K562 (cell line): ENCODE results near the gene RNF126. TPM values are rescaled to one million over a fixed set of nuclear protein-coding genes. Genes with fewer than 3 reads are reported as not detected.

ENCODE experiments used
- ATAC-seq: fragments of 200-7000 bp; cut with Tn5 transposase; 3 replicates; pipeline ENCODE4 v1.9.1; 2020; ENCODE audit warnings: moderate library complexity
- BruUV-seq: library from RNA; stranded (reverse); fragments of 400-500 nt; replicated peaks from 2 replicates; lab custom pipeline; 2021; lab: Mats Ljungman, UMichigan
- CTCF ChIA-PET: fragments of 300-600 bp; formaldehyde crosslinking; extraction: SDS; loops from one replicate; lab custom pipeline; 2021; ENCODE audit warnings: low intra/inter-chr PET ratio; lab: Yijun Ruan, JAX
- POLR2A ChIA-PET: fragments of 300-600, 350-650 bp; sonication (Branson Sonifier 250); formaldehyde crosslinking; extraction: SDS; loops from one replicate; lab custom pipeline; 2021; ENCODE audit warnings: antibody characterized with exemption, inconsistent platforms; lab: Yijun Ruan, JAX
- DNase-seq, 4 experiments: peaks; one replicate each; pipeline versions ENCODE4 v3.0.0 to v3.0.0-alpha.2; 2011 to 2018; ENCODE audit warnings: low spot score in 3 of 4, mixed read lengths in 3 of 4; ENCODE audit errors: extremely low read depth in 1 of 4
- FAIRE-seq: peaks from 2 replicates; lab custom pipeline; 2011; peaks lifted over from hg19 to GRCh38; lab: Jason Lieb, UNC
- H2AFZ ChIP-seq: 2 replicates; pipeline ENCODE4 v1.6.0; 2011; ENCODE audit warnings: low read depth, low read length, control low read depth, inconsistent platforms
- H3K27ac ChIP-seq: fragments of 200-600 bp; 3 replicates; pipeline ENCODE4 v1.8.0; 2011; ENCODE audit warnings: low read depth, mild to moderate bottlenecking, control low read depth, inconsistent platforms, low read length, moderate library complexity, mixed read lengths; ENCODE audit errors: extremely low read depth
- H3K27me3 ChIP-seq, 2 experiments: fragments of 300-600 bp in 1 of 2; 2 replicates in 1 of 2; 3 replicates in 1 of 2; pipeline versions ENCODE4 v1.6.0 to v1.8.0; 2011; ENCODE audit warnings: inconsistent platforms in 2 of 2, low read length in 2 of 2, mild to moderate bottlenecking in 1 of 2, mixed read lengths in 1 of 2, moderate library complexity in 1 of 2; ENCODE audit not compliant: control insufficient read depth in 2 of 2, insufficient read depth in 2 of 2
- H3K36me3 ChIP-seq: fragments of 300-600 bp; 3 replicates; pipeline ENCODE4 v1.8.0; 2011; ENCODE audit warnings: mild to moderate bottlenecking, low read length, inconsistent platforms; ENCODE audit not compliant: control insufficient read depth, insufficient read depth
- H3K4me1 ChIP-seq, 2 experiments: fragments of 200-600 bp in 1 of 2; replicated peaks in 1 of 2; 2 replicates in 1 of 2; 3 replicates in 1 of 2; pipeline versions ENCODE4 v1.5.1 to v1.8.0; 2011; ENCODE audit warnings: inconsistent platforms in 2 of 2, low read length in 2 of 2, mild to moderate bottlenecking in 1 of 2, mixed read lengths in 1 of 2, moderate library complexity in 1 of 2; ENCODE audit not compliant: control insufficient read depth in 2 of 2, insufficient read depth in 2 of 2
- H3K4me2 ChIP-seq: 2 replicates; pipeline ENCODE4 v1.6.1; 2011; ENCODE audit warnings: low read length, control low read depth, inconsistent platforms, mixed read lengths; ENCODE audit not compliant: insufficient read depth
- H3K4me3 ChIP-seq: fragments of 200-600 bp; sonication (generic), shearing (Covaris generic); 2 replicates; pipeline ENCODE4 v1.5.1; 2016; ENCODE audit warnings: control low read depth, inconsistent platforms
- H3K79me2 ChIP-seq: fragments of 200-600 bp; 3 replicates; pipeline ENCODE4 v1.8.0; 2011; ENCODE audit warnings: low read length, inconsistent platforms; ENCODE audit not compliant: control insufficient read depth, insufficient read depth
- H3K9ac ChIP-seq, 2 experiments: 2 replicates each; pipeline versions ENCODE4 v1.6.0 to v1.6.1; 2011; ENCODE audit warnings: low read depth in 2 of 2, low read length in 2 of 2, control low read depth in 1 of 2, inconsistent platforms in 1 of 2, mild to moderate bottlenecking in 1 of 2, mixed read lengths in 1 of 2; ENCODE audit not compliant: insufficient read depth in 1 of 2
- H3K9me1 ChIP-seq: one replicate; pipeline ENCODE4 v1.6.0; 2011; ENCODE audit warnings: inconsistent platforms, mild to moderate bottlenecking, low read length, moderate library complexity; ENCODE audit not compliant: control insufficient read depth, insufficient read depth
- H3K9me3 ChIP-seq: replicated peaks from 2 replicates; pipeline ENCODE4 v1.5.1; 2011; ENCODE audit warnings: low read depth, low read length, inconsistent platforms; ENCODE audit not compliant: control insufficient read depth, insufficient read depth
- H4K20me1 ChIP-seq: replicated peaks from 2 replicates; pipeline ENCODE4 v1.6.1; 2011; ENCODE audit warnings: low read length, inconsistent platforms, mixed read lengths; ENCODE audit not compliant: control insufficient read depth, insufficient read depth
- BCOR ChIP-seq: fragments of 450-650 bp; IDR thresholded peaks from 2 replicates; pipeline ENCODE4 v1.6.1; 2016
- POLR2G ChIP-seq: fragments of 200-400 bp; formaldehyde crosslinking; IDR thresholded peaks from 2 replicates; pipeline ENCODE4 v1.6.1; 2017; ENCODE audit warnings: low read depth, mild to moderate bottlenecking, antibody characterized with exemption, low read length, moderate library complexity
- ZBTB7A ChIP-seq: IDR thresholded peaks from 2 replicates; pipeline ENCODE4 v1.6.1; 2011; ENCODE audit warnings: low read depth, mild to moderate bottlenecking, low read length, moderate library complexity, borderline replicate concordance; ENCODE audit not compliant: control insufficient read depth
- ZNF445 ChIP-seq: fragments of 250-450 bp; sonication (Bioruptor Pico); IDR thresholded peaks from 2 replicates; pipeline ENCODE4 v1.4.0; 2020; ENCODE audit warnings: low read depth, mild to moderate bottlenecking, moderate library complexity
- WGBS: fragments of 100-300 bp; shearing (Covaris generic); methylation state at CpG from one replicate; pipeline ENCODE4 v1.1.6; 2016; ENCODE audit warnings: low coverage, mixed read lengths; ENCODE audit not compliant: insufficient coverage; ENCODE audit errors: missing lambda C conversion rate; 5-methylcytosine and 5-hydroxymethylcytosine counted together
- in situ Hi-C: fragments of 300-500 bp; cut with MboI; formaldehyde crosslinking; loops from 4 replicates; pipeline ENCODE4 v1.15.0; 2018; ENCODE audit warnings: inconsistent platforms, mixed read lengths
- intact Hi-C: fragments of 100-400 bp; cut with micrococcal nuclease; formaldehyde crosslinking; loops from 2 replicates; pipeline ENCODE4 v1.14.2; 2022
- polyA plus RNA-seq, 8 experiments: library from polyadenylated mRNA; depleted of rRNA in 4 of 8; stranded (reverse) in 5 of 8; unstranded in 3 of 8; fragments of >200 nt; fragmentation: Nextera tagmentation in 2 of 8; fragmentation: Illumina TruSeq in 1 of 8; extraction: Ambion mirVana in 2 of 8; extraction: Trizol in 1 of 8; gene quantifications; 2 replicates each; pipeline versions ENCODE4 v1.2.1 to v1.2.3, GENCODE V29; 2011 to 2014; ENCODE audit warnings: inconsistent platforms in 1 of 8, missing spikeins in 1 of 8
- total RNA-seq, 7 experiments: library from RNA; depleted of rRNA in 6 of 7; stranded (reverse); fragments of >200 nt in 6 of 7; fragmentation: Illumina TruSeq in 2 of 7; extraction: Trizol in 2 of 7; gene quantifications; 2 replicates each; pipeline versions ENCODE4 v1.2.1 to v1.2.3, GENCODE V29; 2011 to 2021; ENCODE audit warnings: low replicate concordance in 1 of 7
- TF ChIP-seq, protein P1 (sequence below): sonication (generic); formaldehyde crosslinking; IDR thresholded peaks from 2 replicates; pipeline ENCODE4 v1.8.1; 2023; ENCODE audit warnings: missing genetic modification reagents, mild to moderate bottlenecking, borderline replicate concordance
- TF ChIP-seq, protein P2 (sequence below), 2 experiments: fragments of 450-650 bp; IDR thresholded peaks; 2 replicates each; pipeline ENCODE4 v1.6.1; 2016; ENCODE audit warnings: mild to moderate bottlenecking in 2 of 2, borderline replicate concordance in 1 of 2, low read depth in 1 of 2, moderate library complexity in 1 of 2

The RNF126 gene
- total and polyA plus RNA-seq, 9 of the 15 experiments (the other 6 are each of a cell fraction or from before 2014, with no cell fraction given): 0.27 to 101 (median 12.3) TPM

DNA sequence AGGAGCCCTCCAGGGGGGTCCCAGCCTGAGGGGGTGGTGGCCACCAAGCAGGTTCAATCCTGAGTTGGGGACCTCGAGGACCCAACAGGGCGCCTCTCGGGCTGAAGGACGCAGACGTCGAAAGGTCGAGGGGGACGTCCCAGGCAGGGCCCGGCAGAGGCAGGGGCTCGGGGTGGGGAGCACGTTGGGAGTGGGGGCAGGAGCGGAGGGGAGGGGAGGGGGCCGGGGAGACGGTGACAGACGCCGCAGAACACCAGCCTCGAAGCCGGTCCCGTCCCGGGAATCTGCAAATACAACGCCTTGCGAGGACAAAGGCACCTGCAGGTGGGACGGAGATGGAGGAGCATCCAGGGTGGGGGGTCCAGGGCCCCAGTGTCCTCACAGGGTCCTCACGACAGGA is 19.3 kb downstream of the RNF126 start:
- FAIRE-seq (no peak), ATAC-seq (no peak), DNase-seq (no peak)
- no peak overlapping the region for H3K4me2 ChIP-seq
- H3K9me3 ChIP-seq: no peaks in the 10 kb centered on the region
- ChIA-PET CTCF (no interaction called here), POLR2A (no interaction called here)
- no peak overlapping the region for H3K4me3 ChIP-seq
- peaks cover 40% of the 10 kb centered on the region; the same call in 1 of the 3 replicates for H3K36me3 ChIP-seq
- no peak overlapping the region for H3K27ac ChIP-seq
- no TSS peak for BruUV-seq
- H3K9me1 ChIP-seq: no peaks in the 10 kb centered on the region
- no peak overlapping the region for H2AFZ ChIP-seq
- 84% methylated on average over 3 of the region's 24 CpGs for WGBS
- in situ Hi-C loops: no loop called here
- H3K4me1 ChIP-seq: peaks cover 4 to 58% of the 10 kb centered on the region in 2 experiments; a peak in 4 of 5 replicates
- no peaks in the 10 kb centered on the region for H4K20me1 ChIP-seq
- no peaks in the 10 kb centered on the region for H3K79me2 ChIP-seq
- TF ChIP-seq, protein P1, sequence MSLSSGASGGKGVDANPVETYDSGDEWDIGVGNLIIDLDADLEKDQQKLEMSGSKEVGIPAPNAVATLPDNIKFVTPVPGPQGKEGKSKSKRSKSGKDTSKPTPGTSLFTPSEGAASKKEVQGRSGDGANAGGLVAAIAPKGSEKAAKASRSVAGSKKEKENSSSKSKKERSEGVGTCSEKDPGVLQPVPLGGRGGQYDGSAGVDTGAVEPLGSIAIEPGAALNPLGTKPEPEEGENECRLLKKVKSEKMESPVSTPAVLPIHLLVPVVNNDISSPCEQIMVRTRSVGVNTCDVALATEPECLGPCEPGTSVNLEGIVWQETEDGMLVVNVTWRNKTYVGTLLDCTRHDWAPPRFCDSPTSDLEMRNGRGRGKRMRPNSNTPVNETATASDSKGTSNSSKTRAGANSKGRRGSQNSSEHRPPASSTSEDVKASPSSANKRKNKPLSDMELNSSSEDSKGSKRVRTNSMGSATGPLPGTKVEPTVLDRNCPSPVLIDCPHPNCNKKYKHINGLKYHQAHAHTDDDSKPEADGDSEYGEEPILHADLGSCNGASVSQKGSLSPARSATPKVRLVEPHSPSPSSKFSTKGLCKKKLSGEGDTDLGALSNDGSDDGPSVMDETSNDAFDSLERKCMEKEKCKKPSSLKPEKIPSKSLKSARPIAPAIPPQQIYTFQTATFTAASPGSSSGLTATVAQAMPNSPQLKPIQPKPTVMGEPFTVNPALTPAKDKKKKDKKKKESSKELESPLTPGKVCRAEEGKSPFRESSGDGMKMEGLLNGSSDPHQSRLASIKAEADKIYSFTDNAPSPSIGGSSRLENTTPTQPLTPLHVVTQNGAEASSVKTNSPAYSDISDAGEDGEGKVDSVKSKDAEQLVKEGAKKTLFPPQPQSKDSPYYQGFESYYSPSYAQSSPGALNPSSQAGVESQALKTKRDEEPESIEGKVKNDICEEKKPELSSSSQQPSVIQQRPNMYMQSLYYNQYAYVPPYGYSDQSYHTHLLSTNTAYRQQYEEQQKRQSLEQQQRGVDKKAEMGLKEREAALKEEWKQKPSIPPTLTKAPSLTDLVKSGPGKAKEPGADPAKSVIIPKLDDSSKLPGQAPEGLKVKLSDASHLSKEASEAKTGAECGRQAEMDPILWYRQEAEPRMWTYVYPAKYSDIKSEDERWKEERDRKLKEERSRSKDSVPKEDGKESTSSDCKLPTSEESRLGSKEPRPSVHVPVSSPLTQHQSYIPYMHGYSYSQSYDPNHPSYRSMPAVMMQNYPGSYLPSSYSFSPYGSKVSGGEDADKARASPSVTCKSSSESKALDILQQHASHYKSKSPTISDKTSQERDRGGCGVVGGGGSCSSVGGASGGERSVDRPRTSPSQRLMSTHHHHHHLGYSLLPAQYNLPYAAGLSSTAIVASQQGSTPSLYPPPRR (CRISPR knock-in tag): no peak
- TF ChIP-seq ZNF445 (no peak), BCOR (no peak), POLR2G (peak; percentile 49; the same call in 1 of the 2 replicates), ZBTB7A (peak; percentile 13; the same call in 1 of the 2 replicates)
- TF ChIP-seq, protein P2, sequence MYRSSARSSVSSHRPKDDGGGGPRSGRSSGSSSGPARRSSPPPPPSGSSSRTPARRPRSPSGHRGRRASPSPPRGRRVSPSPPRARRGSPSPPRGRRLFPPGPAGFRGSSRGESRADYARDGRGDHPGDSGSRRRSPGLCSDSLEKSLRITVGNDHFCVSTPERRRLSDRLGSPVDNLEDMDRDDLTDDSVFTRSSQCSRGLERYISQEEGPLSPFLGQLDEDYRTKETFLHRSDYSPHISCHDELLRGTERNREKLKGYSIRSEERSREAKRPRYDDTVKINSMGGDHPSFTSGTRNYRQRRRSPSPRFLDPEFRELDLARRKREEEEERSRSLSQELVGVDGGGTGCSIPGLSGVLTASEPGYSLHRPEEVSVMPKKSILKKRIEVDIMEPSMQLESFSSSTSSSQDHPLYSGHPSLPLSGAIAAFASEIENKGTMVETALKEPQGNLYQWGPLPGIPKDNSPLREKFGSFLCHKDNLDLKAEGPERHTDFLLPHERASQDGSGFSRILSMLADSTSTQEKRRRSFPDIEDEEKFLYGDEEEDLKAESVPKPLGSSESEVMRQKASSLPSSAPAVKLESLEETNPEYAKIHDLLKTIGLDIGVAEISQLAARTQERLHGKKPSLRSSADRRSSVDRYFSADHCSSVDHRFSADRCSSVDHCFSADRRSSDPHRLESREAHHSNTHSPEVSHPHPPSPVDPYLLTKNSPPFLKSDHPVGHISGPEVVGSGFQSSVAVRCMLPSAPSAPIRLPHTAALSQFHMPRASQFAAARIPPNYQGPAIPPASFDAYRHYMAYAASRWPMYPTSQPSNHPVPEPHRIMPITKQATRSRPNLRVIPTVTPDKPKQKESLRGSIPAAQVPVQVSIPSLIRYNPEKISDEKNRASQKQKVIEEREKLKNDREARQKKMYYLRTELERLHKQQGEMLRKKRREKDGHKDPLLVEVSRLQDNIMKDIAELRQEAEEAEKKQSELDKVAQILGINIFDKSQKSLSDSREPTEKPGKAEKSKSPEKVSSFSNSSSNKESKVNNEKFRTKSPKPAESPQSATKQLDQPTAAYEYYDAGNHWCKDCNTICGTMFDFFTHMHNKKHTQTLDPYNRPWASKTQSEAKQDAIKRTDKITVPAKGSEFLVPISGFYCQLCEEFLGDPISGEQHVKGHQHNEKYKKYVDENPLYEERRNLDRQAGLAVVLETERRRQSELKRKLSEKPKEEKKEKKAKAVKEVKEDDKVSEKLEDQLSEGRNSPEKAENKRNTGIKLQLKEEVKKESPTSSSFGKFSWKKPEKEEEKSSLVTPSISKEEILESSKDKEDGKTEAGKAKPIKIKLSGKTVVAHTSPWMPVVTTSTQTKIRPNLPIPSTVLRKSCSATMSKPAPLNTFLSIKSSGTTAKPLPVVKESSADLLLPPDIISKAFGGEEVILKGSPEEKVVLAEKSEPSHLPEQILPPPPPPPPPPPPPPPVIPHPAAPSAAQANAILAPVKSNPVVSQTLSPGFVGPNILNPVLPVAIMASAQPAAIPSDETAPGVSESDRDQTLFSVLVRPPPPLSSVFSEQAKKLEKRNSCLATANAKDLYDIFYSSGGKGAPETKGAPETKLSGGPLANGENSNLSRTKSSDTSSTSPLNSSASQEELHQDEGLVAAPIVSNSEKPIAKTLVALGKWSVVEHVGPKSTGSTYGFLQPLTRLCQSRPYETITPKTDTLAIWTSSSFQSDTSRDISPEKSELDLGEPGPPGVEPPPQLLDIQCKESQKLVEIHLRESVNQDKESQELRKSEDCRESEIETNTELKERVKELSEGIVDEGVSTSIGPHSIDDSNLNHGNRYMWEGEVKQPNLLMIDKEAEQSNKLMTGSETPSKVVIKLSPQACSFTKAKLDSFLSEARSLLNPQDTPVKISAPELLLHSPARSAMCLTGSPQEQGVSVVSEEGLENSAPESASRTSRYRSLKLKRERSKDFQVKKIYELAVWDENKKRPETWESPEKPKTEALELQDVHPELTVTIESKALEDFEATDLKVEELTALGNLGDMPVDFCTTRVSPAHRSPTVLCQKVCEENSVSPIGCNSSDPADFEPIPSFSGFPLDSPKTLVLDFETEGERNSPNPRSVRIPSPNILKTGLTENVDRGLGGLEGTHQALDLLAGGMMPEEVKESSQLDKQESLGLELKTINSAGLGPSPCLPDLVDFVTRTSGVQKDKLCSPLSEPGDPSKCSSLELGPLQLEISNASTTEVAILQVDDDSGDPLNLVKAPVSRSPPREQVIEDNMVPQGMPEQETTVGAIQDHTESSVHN (IDR thresholded peaks at IDR 0.05; ENCODE audit: borderline replicate concordance in 1 of 2, low read depth in 1 of 2): no peak
- intact Hi-C loops: no loop called here
- no peak overlapping the region for H3K9ac ChIP-seq
- H3K27me3 ChIP-seq: no peaks in the 10 kb centered on the region
